ENCODE measurements around the gene SMIM41.

The SMIM41 gene

DNA sequence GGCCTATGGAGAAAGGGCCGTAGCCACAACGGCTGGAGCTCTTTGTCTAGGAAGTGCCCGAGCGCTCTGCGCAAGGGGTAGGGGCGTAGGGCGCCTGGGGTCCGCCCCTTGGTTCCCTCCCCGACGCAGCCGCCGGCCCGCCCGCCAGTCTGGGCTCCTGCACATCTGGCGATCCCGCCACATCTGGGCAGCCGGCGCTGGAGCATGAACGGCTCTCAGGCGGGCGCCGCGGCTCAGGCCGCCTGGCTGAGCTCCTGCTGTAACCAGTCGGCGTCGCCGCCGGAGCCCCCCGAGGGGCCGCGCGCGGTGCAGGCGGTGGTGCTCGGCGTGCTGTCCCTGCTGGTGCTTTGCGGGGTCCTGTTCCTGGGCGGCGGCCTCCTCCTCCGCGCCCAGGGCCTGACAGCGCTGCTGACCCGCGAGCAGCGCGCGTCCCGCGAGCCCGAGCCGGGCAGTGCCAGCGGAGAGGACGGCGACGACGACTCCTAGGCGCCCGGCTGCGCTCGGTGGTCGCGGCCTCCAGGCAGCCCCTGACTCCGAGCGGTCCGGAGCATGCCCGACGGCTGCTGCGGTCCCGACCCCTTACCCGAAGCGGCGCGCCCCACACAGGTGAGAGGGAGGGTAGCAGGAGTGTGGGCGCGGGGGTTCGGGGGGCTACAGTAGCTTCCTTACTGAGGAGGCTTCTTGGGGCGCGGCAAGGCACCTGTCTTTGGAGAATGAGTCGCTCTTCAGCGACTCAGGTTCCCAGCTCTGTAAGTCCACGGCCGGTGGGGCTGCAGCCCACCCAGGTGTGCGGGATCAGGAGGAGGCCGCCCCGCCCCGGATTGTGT lies at the start of gene SMIM41:
TSS of gene SMIM41 (plus strand) at position 129 of the 827 bp plus-strand sequence. CDS start at position 205, 76 bp downstream.
- H3K79me2 ChIP-seq: no peaks in the 10 kb centered on the region
- no peak within 1 kb of the TSS for H3K9ac ChIP-seq
- H2AFZ ChIP-seq: no peak within 1 kb of the TSS
- H3K9me3 ChIP-seq (ENCODE audit: control insufficient read depth, low read length): no peaks in the 10 kb centered on the region
- H3K27me3 ChIP-seq (ENCODE audit: control insufficient read depth, insufficient read depth, low read length): no peaks in the 10 kb centered on the region
- H3K4me3 ChIP-seq (ENCODE audit: low read depth, low read length): no peak within 1 kb of the TSS
- TF ChIP-seq CTCF (IDR thresholded peaks at IDR 0.05): no peak
- peaks cover 25% of the 10 kb centered on the region for H3K4me1 ChIP-seq
- H3K27ac ChIP-seq: no peak within 1 kb of the TSS
- no peaks in the 10 kb centered on the region for H3K36me3 ChIP-seq (ENCODE audit: control insufficient read depth, insufficient read depth, low read length)
- no peak within 1 kb of the TSS for H3K4me2 ChIP-seq (ENCODE audit: low read length)

GRCh38 chr12:52032446-52032803 lies 47.1 kb upstream of the SMIM41 start:
- H2AFZ ChIP-seq: peak overlapping the region; percentile 65
- no peak for TF ChIP-seq CTCF (IDR thresholded peaks at IDR 0.05)
- no peak overlapping the region for H3K9ac ChIP-seq
- peak overlapping the region; percentile 78 for H3K4me2 ChIP-seq (ENCODE audit: low read length)
- peak overlapping the region; percentile 93 for H3K27ac ChIP-seq
- H3K4me3 ChIP-seq (ENCODE audit: low read depth, low read length): peak overlapping the region; percentile 62
- H3K4me1 ChIP-seq: peaks cover 22% of the 10 kb centered on the region
- H3K36me3 ChIP-seq (ENCODE audit: control insufficient read depth, insufficient read depth, low read length): no peaks in the 10 kb centered on the region
- no peaks in the 10 kb centered on the region for H3K27me3 ChIP-seq (ENCODE audit: control insufficient read depth, insufficient read depth, low read length)
- no peaks in the 10 kb centered on the region for H3K9me3 ChIP-seq (ENCODE audit: control insufficient read depth, low read length)
- H3K79me2 ChIP-seq: no peaks in the 10 kb centered on the region

GRCh38 chr12:52032804-52033445 lies 46.6 kb upstream of the SMIM41 start:
- Histone ChIP-seq H3K27ac (peak overlapping the region; percentile 93), H3K79me2 (no peaks in the 10 kb centered on the region), H3K4me3 (ENCODE audit: low read depth, low read length) (peak overlapping the region; percentile 62), H3K9me3 (ENCODE audit: control insufficient read depth, low read length) (no peaks in the 10 kb centered on the region), H3K4me1 (peaks cover 22% of the 10 kb centered on the region), H3K36me3 (ENCODE audit: control insufficient read depth, insufficient read depth, low read length) (no peaks in the 10 kb centered on the region), H3K9ac (no peak overlapping the region), H2AFZ (peak overlapping the region; percentile 65), H3K27me3 (ENCODE audit: control insufficient read depth, insufficient read depth, low read length) (no peaks in the 10 kb centered on the region), H3K4me2 (ENCODE audit: low read length) (peak overlapping the region; percentile 78)
- no peak for TF ChIP-seq CTCF (IDR thresholded peaks at IDR 0.05)

DNA sequence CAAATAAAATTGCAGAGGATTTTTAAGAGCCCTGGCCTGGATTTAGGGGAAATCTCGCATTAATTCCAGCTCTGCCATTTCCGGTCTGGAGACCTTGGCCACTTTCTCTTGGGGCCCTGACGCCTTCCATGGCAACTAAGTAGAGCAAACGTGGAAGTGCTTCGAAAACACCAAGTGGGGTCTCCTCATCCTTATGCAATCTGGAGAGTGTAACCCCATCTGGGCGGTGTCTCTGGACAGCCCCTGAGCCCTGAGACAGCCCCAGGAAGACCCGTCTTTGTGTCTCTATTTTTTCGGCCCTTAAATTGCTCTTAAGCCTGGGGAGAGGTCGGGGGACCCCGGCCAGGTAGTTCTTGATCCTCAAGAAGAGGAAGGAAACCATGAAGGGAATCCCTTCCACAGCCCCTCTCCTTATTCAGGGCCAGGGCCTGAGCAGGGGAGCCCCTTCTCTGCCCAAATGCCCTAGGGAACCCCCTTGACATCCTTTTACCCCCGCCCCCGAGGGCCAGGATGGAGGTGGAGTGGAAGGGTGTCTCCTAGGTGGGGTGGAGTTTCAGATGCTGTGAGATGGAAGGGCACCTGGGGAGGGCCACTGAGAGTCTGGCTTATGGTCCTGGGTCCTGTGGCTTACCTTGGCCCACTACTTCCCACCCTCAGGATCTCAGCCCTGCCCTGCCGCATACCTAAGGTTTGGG lies 45.9 kb upstream of the SMIM41 start:
- Histone ChIP-seq H3K4me2 (ENCODE audit: low read length) (peak overlapping the region; percentile 48), H3K9me3 (ENCODE audit: control insufficient read depth, low read length) (no peaks in the 10 kb centered on the region), H2AFZ (peak overlapping the region; percentile 65), H3K27ac (peak overlapping the region; percentile 93), H3K36me3 (ENCODE audit: control insufficient read depth, insufficient read depth, low read length) (no peaks in the 10 kb centered on the region), H3K79me2 (peaks cover 2% of the 10 kb centered on the region), H3K9ac (no peak overlapping the region), H3K4me1 (peaks cover 27% of the 10 kb centered on the region), H3K4me3 (ENCODE audit: low read depth, low read length) (peak overlapping the region; percentile 37), H3K27me3 (ENCODE audit: control insufficient read depth, insufficient read depth, low read length) (no peaks in the 10 kb centered on the region)
- TF ChIP-seq CTCF (IDR thresholded peaks at IDR 0.05): no peak
